ENCODE measurements around the gene ADISSP.

- no peak for TF ChIP-seq TAF1 (IDR thresholded peaks at IDR 0.05; ENCODE audit: control insufficient read depth, extremely low read depth, insufficient read depth, low read length, severe bottlenecking)
- TF ChIP-seq, protein P1, sequence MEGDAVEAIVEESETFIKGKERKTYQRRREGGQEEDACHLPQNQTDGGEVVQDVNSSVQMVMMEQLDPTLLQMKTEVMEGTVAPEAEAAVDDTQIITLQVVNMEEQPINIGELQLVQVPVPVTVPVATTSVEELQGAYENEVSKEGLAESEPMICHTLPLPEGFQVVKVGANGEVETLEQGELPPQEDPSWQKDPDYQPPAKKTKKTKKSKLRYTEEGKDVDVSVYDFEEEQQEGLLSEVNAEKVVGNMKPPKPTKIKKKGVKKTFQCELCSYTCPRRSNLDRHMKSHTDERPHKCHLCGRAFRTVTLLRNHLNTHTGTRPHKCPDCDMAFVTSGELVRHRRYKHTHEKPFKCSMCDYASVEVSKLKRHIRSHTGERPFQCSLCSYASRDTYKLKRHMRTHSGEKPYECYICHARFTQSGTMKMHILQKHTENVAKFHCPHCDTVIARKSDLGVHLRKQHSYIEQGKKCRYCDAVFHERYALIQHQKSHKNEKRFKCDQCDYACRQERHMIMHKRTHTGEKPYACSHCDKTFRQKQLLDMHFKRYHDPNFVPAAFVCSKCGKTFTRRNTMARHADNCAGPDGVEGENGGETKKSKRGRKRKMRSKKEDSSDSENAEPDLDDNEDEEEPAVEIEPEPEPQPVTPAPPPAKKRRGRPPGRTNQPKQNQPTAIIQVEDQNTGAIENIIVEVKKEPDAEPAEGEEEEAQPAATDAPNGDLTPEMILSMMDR (IDR thresholded peaks at IDR 0.05 in 2 of 3, conservative IDR thresholded peaks at IDR 0.05 in 1 of 3; ENCODE audit: insufficient read depth in 2 of 3, low read depth in 1 of 3, low read length in 3 of 3): no peak
- no peak for TF ChIP-seq MYNN (IDR thresholded peaks at IDR 0.05)
- no peak for TF ChIP-seq MYNN (CRISPR knock-in tag; IDR thresholded peaks at IDR 0.05)
- TF ChIP-seq LARP7 (IDR thresholded peaks at IDR 0.05): no peak
- TF ChIP-seq ZFP1 (CRISPR knock-in tag; IDR thresholded peaks at IDR 0.05): no peak
- no peak for TF ChIP-seq RAD51 (IDR thresholded peaks at IDR 0.05; ENCODE audit: borderline replicate concordance, low read depth)
- no peak for TF ChIP-seq WHSC1 (IDR thresholded peaks at IDR 0.05; ENCODE audit: low read length)
Measured at GRCh38 chr20:3728354-3728753, 39.2 kb downstream of the ADISSP start.

All from K562 (cell line).